Activated T-cell treated with anti-CD3 and anti-CD28 coated beads, Interleukin-2, amount 50 U/mL, for 72 hours (primary cell): ENCODE measurements around the gene CLMP. TPM values are rescaled to one million over a fixed set of nuclear protein-coding genes. Genes with fewer than 3 reads are reported as not detected.
A peak's percentile ranks its signal among the peaks of the same experiment; 100 is the strongest.
"Not testable (repeated sequence)": the region's sequence is repeated elsewhere in the genome, so short reads cannot be mapped to it uniquely, and the experiment has no call there.

ENCODE experiments used
- ATAC-seq, 2 donors: fragments of 150-1000 bp; cut with Tn5 transposase; replicated peaks in 1 of 2; 2 replicates each; pipeline ENCODE4 v1.10.0; 2021; ENCODE audit warnings: moderate library complexity in 2 of 2, mild to moderate bottlenecking in 1 of 2
- DNase-seq, 2 donors: peaks; one replicate each; pipeline ENCODE4 v3.0.0; 2021 to 2022; ENCODE audit warnings: mixed read lengths in 1 of 2
- H3K27ac Mint-ChIP-seq: one replicate; pipeline ENCODE4 v1.8.0; 2022; ENCODE audit warnings: mild to moderate bottlenecking, moderate library complexity, mixed read lengths
- H3K27me3 Mint-ChIP-seq: one replicate; pipeline ENCODE4 v1.8.0; 2022; ENCODE audit warnings: low read depth, mixed read lengths
- H3K36me3 Mint-ChIP-seq, 2 donors: one replicate each; pipeline ENCODE4 v1.8.0; 2022; ENCODE audit warnings: mixed read lengths in 2 of 2, mild to moderate bottlenecking in 1 of 2; ENCODE audit not compliant: insufficient read depth in 2 of 2
- H3K4me1 Mint-ChIP-seq: one replicate; pipeline ENCODE4 v1.8.0; 2022; ENCODE audit warnings: low read depth, mixed read lengths
- H3K4me3 Mint-ChIP-seq, 2 donors: one replicate each; pipeline ENCODE4 v1.8.0; 2022; ENCODE audit warnings: mild to moderate bottlenecking in 2 of 2, mixed read lengths in 2 of 2, moderate library complexity in 2 of 2
- H3K9me3 Mint-ChIP-seq, 2 donors: one replicate each; pipeline ENCODE4 v1.8.0; 2022; ENCODE audit warnings: mixed read lengths in 2 of 2
- total RNA-seq, 2 donors: library from RNA; stranded (reverse); gene quantifications; one replicate each; pipeline ENCODE4 v1.2.3, GENCODE V29; 2022

The CLMP gene
- total RNA-seq, 2 donors from 2014 or later: 0.17 to 0.19 TPM

DNA sequence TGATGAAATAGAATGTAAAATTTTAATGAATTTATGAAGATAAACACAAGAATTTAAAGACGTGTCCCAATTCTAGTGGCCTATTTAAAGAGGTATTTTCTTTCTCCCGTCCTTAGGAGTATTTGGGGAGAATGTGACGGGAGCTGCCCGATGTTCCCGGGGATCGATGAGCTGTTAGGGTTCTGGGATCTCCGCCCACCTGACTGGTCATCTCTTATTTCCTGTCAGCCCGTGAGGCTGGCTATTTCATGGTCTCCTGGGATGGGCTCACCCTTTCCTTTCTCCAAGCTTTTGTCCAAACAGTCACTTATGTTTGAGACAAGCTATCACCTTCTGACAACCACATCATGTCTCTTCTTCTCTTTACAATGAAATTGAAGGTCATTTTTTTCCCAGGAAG, 16.9 kb upstream of the CLMP start:
- no peak overlapping the region for H3K27ac Mint-ChIP-seq

DNA sequence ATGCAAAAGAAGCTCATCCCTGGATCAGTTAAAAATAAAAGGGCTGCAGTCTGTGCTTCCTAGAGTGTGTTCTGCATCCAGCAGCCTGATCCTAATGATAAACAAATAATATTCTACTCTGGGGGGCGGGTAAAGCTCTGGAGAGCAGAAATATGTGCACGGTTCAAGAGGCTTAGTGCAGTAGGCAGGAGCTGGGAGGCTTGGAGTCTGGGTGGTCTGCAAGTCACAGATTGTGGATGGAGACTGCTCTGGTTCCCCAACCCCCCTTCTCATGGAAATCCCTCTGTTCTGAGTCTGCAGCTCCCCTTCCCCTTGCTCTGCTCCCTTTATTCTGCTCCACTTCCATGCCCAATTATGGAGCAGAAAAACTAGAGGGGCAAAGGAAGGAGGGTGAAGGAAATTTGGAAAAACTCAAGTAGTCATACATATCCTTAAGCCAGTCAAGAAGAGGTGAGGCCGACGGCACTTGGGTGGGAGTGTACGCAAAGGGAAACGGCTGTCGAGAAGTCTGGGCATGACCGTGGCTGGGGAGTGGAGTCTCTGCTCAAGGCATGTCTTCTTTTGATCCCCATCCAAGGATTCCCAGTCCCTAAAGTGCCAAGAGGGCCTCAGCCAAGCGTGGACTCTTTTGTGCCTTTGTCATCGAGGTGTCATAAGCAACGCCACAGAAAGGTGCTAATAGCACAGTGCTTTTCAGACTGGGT, 16.3 kb upstream of the CLMP start:
- Mint-ChIP-seq H3K9me3 (no peaks in the 10 kb centered on the region), H3K4me3 (no peak overlapping the region), H3K27me3 (peaks cover 49% of the 10 kb centered on the region), H3K27ac (no peak overlapping the region), H3K36me3 (no peaks in the 10 kb centered on the region), H3K4me1 (no peaks in the 10 kb centered on the region)
- DNase-seq (no peak), ATAC-seq (no peak)

More for the DNA sequence above, 16.9 kb upstream of the CLMP start:
- Mint-ChIP-seq H3K36me3 (no peaks in the 10 kb centered on the region), H3K9me3 (no peaks in the 10 kb centered on the region), H3K4me3 (no peak overlapping the region), H3K4me1 (no peaks in the 10 kb centered on the region), H3K27me3 (peaks cover 46% of the 10 kb centered on the region)
- ATAC-seq: no peak
- no peak for DNase-seq

DNA sequence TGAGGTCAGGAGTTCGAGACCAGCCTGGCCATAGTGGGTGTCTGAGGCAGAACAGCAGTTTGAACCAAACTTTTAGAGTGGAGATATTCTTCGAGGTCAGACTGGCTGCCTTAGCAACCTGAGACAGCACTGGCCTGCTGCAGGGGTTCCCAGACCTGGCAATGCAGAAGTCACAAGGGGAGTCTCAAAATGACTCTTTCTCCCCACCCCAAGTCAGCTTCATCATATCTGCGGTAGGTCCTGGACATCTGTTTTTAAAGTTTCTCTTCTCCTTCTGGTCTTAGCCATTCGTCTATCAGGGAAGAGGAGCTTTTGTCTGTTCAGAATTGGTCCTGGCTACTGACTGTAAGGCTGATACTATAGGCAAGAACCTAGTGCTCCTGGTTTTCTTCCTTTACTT, 14.5 kb upstream of the CLMP start:
- no peak overlapping the region for H3K27ac Mint-ChIP-seq

DNA sequence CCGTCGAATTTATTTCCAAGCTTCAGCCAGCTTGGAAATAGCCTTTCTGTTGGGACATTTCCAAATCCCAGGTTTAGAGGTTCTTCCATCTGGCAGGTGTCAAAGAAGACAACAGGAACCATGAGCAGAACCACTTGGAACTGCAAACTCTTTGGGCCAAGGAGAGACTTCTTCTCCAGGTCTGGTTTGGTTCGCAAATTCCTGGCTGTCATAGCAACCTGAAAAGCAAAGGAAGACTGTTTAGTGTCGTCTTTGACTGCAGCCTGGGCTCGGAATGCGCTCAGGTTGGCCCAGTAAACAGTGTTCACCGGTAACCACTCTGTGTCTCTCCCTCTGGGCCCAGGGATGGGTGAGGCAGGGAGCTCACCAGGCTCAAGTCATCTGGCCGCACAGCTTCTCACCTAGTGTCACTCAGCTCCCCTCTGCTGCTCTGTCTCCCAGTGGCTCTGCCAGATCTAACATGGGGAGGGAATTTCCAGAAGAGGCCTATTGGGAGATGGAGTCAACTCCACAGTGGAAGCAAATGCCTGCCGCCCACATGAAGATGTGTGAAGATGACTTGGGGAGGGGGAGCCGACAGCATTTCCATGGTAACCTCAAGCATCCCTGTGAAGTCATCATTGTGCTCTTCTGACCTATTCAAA, 11.9 kb upstream of the CLMP start:
- H3K4me1 Mint-ChIP-seq: no peaks in the 10 kb centered on the region
- H3K27ac Mint-ChIP-seq: no peak overlapping the region
- no peaks in the 10 kb centered on the region for H3K9me3 Mint-ChIP-seq
- no peaks in the 10 kb centered on the region for H3K36me3 Mint-ChIP-seq
- no peak overlapping the region for H3K4me3 Mint-ChIP-seq
- ATAC-seq (no peak), DNase-seq (no peak)
- peaks cover 43% of the 10 kb centered on the region for H3K27me3 Mint-ChIP-seq

More for the DNA sequence above, 14.5 kb upstream of the CLMP start:
- no peak for ATAC-seq
- DNase-seq: no peak
- Mint-ChIP-seq H3K27me3 (peaks cover 55% of the 10 kb centered on the region), H3K9me3 (no peaks in the 10 kb centered on the region), H3K4me1 (no peaks in the 10 kb centered on the region), H3K4me3 (no peak overlapping the region), H3K36me3 (no peaks in the 10 kb centered on the region)

DNA sequence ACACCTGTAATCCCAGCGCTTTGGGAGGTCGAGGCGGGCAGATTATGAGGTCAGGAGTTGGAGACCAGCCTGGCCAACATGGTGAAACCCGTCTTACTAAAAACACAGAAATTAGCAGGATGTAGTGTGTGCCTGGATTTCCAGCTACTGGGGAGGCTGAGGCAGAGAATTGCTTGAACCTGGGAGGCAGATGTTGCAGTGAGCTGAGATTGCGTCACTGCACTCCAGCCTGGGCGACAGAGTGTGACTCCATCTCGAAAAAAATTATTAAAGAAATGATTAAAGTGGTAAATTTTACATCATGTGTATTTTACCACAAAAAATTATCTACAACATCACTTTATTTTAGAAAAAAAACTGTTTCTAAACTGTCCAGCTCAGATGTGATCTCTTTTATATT, 11.0 kb upstream of the CLMP start:
- not testable (repeated sequence) for H3K9me3 Mint-ChIP-seq, H3K36me3 Mint-ChIP-seq, DNase-seq, H3K27ac Mint-ChIP-seq, H3K4me1 Mint-ChIP-seq, H3K4me3 Mint-ChIP-seq, ATAC-seq
- H3K27me3 Mint-ChIP-seq: peaks cover 38% of the 10 kb centered on the region

DNA sequence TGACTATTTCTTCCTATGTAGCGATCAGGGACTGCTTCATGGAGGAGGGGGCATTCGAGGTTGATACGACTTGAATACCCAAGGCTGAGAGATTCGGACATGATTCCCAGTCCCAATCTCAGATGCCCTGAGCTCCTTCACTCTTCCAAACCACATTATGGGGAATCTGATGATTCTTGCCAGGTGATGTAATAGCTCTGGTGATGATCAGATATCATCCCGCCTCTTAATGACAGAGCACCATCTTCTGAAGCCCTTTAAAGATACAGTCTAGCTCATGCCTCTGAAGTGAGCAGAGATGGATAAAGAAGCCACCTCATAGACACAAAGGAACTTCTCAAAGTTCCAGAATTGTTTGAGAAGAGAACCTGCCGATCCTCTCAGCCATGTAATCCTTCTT, 8.9 kb upstream of the CLMP start:
- no peaks in the 10 kb centered on the region for H3K4me1 Mint-ChIP-seq
- no peaks in the 10 kb centered on the region for H3K9me3 Mint-ChIP-seq
- DNase-seq: no peak
- H3K27me3 Mint-ChIP-seq: peaks cover 37% of the 10 kb centered on the region
- no peak overlapping the region for H3K4me3 Mint-ChIP-seq
- no peak for ATAC-seq
- no peaks in the 10 kb centered on the region for H3K36me3 Mint-ChIP-seq
- H3K27ac Mint-ChIP-seq: no peak overlapping the region

DNA sequence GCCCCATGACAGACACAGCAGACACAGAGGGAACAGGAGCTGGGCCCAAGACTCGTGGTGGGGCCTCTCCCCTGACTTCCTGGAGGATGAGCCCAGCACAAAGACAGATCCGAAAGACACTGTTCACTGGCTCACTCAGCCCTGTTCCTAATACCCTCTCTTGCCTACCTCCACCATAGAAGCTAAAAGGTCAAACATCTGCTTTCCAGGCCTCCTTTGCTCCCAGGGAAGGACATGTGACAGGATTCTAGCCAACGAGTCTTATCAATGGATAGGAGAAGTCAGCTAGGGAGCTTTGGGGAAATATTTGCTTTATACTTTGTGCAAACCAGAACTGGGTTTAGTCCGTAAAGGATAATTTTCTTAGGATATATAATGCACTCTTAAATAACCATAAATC, 8.4 kb upstream of the CLMP start:
- H3K4me3 Mint-ChIP-seq: no peak overlapping the region
- H3K27me3 Mint-ChIP-seq: peaks cover 37% of the 10 kb centered on the region
- H3K36me3 Mint-ChIP-seq: no peaks in the 10 kb centered on the region
- H3K27ac Mint-ChIP-seq: no peak overlapping the region
- no peaks in the 10 kb centered on the region for H3K9me3 Mint-ChIP-seq
- ATAC-seq (no peak), DNase-seq (no peak)
- H3K4me1 Mint-ChIP-seq: no peaks in the 10 kb centered on the region

DNA sequence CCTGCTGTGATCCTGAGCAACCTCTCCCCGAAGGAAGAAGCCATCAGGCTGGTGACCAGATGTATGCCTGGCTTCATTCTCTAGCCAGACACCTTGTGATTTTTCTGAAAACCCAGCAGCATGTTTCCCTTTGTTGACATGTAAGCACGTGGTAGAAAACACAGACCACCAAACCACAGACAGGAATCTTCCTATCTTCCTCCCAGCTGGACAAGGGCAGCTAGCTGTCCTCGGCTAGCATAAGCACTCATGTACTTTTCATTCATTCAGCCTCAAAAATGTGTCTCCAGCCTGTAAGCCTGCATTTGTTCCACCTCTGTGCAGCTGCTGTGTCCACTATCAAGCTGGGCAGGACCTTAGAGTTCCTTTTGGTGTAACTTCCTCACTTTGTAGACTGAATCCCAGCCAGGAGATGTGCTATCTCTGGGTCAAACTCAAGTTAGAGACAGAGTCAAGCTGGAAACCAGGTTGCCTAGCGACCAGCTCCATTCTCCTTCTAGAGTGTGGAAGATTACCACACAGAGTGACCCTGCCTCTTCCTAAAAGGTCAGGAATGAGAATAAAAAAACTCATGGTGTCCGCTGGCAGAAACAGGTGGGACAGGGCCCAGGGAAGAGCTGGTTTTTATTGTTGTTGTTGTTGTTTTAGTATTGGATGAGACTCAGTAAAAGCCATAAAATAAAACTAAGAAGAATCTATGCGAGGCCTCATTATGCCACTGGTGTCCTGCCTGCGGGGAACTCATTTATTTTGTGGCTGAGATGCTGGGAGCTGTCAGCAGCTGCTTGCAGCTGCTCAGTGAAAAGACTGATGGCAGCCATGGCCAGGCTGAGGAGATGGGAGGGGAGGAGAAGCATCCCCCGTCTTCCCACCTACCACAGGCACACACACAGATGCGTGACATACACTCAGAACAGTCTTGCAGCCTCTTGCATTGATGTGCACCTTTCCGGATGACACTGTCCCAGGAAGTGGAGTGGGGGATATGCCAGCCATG, 7.4 kb upstream of the CLMP start:
- H3K4me3 Mint-ChIP-seq: no peak overlapping the region
- H3K27ac Mint-ChIP-seq: no peak overlapping the region
- peaks cover 4% of the 10 kb centered on the region for H3K4me1 Mint-ChIP-seq
- H3K36me3 Mint-ChIP-seq: no peaks in the 10 kb centered on the region
- H3K9me3 Mint-ChIP-seq: no peaks in the 10 kb centered on the region
- H3K27me3 Mint-ChIP-seq: peaks cover 45% of the 10 kb centered on the region
- ATAC-seq (no peak), DNase-seq (no peak)

DNA sequence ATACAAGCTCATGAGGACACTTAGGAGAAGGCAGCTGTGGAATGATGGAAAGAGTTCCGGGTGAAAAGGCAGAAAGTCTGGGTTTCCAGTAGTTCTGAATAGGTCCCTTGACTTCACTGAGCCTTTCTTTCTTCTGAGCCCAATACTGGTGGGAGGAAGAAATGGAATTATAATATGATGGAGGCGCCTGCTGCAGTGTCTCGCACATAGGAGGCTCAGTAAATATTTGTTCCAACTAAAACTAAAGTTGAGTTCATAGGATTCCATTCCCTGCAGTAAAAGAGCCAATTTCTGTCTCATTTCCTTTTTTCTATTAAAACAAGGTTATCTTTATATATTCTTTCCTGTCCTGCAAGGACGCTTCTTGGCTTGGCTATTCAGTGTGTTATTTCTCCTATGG, 5.2 kb upstream of the CLMP start:
- H3K4me1 Mint-ChIP-seq: peaks cover 16% of the 10 kb centered on the region
- H3K27me3 Mint-ChIP-seq: peaks cover 49% of the 10 kb centered on the region
- H3K9me3 Mint-ChIP-seq: no peaks in the 10 kb centered on the region

DNA sequence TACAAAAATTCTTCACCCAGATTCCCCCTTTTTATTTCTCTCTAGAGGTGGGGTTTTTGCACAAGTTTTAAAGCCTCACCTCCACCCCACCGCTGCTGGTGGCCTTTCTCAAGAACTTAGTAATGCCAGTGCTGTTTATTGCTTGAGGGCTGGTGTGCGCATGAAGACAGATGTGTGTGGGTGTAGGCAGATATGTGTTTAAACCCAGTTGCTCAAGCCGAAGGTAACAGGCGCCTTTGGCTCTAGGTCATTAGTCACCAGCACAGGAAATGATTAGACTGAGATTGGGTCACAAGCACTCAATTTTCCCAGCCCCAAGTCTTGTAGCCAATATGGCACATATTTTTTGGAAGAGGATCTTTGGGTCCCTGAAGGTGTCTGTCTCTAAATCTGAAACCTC, 2.7 kb upstream of the CLMP start:
- H3K9me3 Mint-ChIP-seq: no peaks in the 10 kb centered on the region
- DNase-seq: peak; percentile 15 to 20
- ATAC-seq: peak; percentile 70 to 80
- peaks cover 72% of the 10 kb centered on the region for H3K27me3 Mint-ChIP-seq
- no peak overlapping the region for H3K27ac Mint-ChIP-seq
- H3K4me3 Mint-ChIP-seq: peak overlapping the region; percentile 11 to 20
- H3K4me1 Mint-ChIP-seq: peaks cover 22% of the 10 kb centered on the region
- peaks cover 0 to 2% of the 10 kb centered on the region in 2 donors for H3K36me3 Mint-ChIP-seq

More for the DNA sequence above, 5.2 kb upstream of the CLMP start:
- Mint-ChIP-seq H3K4me3 (no peak overlapping the region), H3K36me3 (peaks cover 0 to 2% of the 10 kb centered on the region in 2 donors), H3K27ac (no peak overlapping the region)
- DNase-seq: no peak
- ATAC-seq: no peak

DNA sequence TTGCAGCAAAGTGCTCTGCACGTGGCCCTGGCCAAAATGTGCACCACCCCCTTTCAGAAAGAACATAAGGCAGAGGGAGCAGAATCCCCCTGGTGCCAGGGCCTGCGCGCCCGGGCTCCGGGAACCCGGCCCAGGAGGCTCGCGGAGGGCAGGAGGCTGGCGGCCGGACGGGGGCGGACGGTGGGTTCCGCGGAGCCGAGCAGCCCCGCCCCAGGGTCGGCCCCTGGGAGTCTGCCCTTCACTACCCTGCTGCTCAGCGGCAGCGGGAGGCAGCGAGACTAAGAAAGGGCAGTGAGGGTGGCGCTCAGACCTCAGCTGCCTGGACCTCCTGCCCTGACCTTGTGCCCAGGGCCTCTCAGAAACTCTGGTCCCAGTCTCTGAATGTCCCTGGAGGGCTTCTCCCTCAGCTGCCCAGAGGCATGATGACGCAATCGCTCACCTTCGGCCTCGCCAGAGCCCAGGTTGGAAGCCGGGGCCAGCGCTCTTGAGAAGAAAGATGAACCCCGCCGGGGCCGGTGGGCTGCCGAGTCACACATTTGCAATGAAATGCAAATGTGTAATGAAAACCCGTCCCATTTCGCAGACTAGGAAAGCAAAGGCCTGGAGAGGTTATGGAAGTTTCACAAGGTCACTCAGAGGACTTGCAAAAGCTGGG, 1.1 kb upstream of the CLMP start:
- H3K27me3 Mint-ChIP-seq: peaks cover 77% of the 10 kb centered on the region
- H3K4me1 Mint-ChIP-seq: peaks cover 30% of the 10 kb centered on the region
- no peak overlapping the region for H3K27ac Mint-ChIP-seq
- H3K4me3 Mint-ChIP-seq: peak overlapping the region; percentile 69 to 77
- H3K9me3 Mint-ChIP-seq: no peaks in the 10 kb centered on the region
- peaks cover 0 to 2% of the 10 kb centered on the region in 2 donors for H3K36me3 Mint-ChIP-seq
- DNase-seq (peak; percentile 4 to 12), ATAC-seq (peak; percentile 8 to 31)

DNA sequence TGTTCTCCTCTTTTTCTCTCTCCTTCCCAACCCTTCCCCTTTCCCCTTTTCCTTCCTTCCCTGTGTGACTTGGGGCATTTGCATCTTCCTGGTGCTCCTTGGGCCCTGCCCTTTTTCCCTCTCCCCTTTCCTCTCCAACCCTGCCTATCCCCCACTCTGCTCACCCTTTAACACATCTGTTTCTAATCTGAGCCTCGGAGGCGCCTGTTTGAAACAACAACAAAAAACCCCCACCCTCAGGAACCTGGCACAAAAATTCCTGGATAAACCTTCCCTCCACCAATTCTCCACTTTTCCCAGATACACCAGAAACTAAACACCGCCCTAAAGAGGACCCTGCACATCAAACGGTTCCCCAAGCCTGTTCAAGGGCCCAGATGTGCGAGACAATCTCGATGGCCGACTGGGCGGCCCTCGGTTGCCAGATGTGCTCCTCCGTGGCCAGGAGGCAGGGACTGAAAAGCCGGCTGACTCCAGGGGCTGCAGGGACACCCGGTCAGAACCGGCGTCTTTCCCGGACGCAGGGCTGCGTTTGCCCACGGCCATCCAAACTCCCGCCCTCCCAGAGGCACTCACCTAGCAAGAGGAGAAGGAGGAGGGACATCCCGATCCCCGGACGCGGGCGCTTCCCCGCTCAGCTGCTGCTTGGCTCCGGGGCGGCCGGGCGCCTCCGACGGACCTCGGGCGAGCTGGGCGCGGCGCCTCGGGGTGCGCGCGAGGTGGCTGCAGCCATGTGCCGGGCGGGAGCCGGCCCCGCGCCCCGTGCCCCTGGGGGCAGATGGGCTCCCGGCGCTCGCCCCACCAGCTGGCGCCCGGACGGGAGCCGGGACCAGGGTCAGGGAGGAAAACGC, 486 bp downstream of the CLMP start:
- Mint-ChIP-seq H3K4me1 (peaks cover 30% of the 10 kb centered on the region), H3K4me3 (peak overlapping the region; percentile 14 to 19), H3K9me3 (no peaks in the 10 kb centered on the region), H3K36me3 (peaks cover 0 to 2% of the 10 kb centered on the region in 2 donors), H3K27ac (no peak overlapping the region), H3K27me3 (peaks cover 84% of the 10 kb centered on the region)
- ATAC-seq (no peak), DNase-seq (peak; percentile 3 to 6)
